GM12872 (cell line): ENCODE data around the gene AK8.

Source experiments
- TF ChIP-seq, protein P1 (sequence below): IDR thresholded peaks from 3 replicates; pipeline ENCODE4 v1.5.1; 2011; ENCODE audit warnings: low read depth, mild to moderate bottlenecking, low read length, moderate library complexity; ENCODE audit not compliant: insufficient read depth

AK8 gene

DNA sequence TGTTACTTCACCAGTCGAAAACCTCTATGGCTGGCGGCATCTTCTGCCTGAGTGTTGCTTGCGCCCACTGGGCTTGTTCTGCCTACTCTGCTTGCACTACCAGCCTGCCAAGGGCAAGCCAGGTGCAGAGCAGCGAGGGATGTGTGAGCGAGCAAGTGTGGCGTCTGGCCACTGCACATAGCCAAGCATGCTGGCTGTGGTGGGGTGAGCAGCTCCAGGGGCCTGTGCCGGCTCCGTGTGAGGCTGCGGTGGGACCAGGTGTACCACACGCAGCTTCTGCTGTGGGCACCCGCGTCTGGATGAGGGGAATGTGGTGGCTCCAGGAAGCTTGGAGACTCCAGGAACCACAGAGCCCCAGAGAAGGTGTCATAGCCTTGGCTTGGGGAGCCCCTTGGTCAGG is 156.4 kb downstream of the AK8 start:
- TF ChIP-seq, protein P1, sequence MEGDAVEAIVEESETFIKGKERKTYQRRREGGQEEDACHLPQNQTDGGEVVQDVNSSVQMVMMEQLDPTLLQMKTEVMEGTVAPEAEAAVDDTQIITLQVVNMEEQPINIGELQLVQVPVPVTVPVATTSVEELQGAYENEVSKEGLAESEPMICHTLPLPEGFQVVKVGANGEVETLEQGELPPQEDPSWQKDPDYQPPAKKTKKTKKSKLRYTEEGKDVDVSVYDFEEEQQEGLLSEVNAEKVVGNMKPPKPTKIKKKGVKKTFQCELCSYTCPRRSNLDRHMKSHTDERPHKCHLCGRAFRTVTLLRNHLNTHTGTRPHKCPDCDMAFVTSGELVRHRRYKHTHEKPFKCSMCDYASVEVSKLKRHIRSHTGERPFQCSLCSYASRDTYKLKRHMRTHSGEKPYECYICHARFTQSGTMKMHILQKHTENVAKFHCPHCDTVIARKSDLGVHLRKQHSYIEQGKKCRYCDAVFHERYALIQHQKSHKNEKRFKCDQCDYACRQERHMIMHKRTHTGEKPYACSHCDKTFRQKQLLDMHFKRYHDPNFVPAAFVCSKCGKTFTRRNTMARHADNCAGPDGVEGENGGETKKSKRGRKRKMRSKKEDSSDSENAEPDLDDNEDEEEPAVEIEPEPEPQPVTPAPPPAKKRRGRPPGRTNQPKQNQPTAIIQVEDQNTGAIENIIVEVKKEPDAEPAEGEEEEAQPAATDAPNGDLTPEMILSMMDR = no peak

DNA sequence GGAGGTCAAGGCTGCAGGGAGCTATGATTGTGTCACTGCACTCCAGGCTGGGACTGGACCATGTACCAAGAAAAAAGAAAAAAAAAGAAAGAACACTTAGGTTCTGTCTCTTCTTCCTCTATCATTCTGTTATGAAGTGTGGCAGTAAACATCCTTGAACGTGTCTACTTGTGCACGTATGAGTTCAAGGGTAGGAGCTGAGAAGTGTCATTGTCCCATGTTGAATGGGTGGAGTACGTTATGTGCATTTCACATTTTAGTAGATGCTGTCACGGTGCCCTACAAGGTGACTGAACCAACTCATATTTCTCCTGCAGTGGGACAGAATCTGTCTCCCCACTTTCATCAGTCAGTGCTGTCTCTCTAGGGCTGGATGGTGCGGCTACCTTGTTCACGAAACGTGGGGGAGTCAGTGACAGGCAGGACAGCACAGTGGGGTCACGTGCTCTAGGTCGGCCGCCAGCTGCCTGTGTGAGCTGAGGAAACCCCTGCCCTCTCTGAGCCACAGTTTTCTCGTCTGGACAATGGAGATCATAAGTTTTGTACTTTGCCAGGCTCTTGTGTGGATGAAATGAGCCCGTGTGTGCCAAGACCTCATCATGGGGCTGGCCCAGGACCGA is 160.6 kb downstream of the AK8 start:
- TF ChIP-seq, protein P1 = no peak

DNA sequence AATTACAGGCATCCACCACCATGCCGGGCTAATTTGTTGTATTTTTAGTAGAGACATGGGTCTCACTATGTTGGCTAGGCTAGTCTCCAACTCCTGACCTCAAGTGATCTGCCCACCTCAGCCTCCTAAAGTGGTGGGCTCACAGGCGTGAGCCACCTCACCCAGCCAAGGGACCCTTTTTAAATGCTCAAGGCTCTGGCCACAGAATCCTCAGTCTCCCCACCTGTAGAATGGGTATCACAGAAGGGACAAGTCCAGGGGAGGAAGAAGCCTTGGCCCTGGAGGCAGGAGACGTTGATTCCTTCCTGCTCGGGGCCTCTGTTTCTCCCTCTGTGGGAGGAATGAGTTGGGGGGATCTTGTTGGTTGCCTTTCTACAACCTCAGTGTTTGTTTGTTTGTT is 162.1 kb downstream of the AK8 start:
- TF ChIP-seq, protein P1 = no peak

DNA sequence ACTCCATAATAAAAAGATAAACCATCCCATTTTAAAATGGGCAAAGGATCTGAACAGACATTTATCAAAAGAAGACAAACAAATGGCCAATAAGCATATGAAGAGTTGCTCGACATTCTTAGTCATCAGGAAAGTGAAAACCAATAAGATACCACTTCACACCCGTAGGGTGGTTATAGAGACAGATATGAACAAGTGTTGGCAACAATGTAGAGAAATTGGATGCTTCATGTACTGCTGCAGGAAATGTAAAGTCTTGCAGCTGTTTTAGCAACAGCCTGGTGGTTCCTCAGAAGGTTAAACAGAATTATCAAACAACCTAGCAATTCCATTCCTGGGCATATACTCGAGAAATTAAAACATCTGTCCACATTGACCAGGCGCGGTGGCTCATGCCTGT is 165.3 kb downstream of the AK8 start:
- TF ChIP-seq, protein P1 = no peak

DNA sequence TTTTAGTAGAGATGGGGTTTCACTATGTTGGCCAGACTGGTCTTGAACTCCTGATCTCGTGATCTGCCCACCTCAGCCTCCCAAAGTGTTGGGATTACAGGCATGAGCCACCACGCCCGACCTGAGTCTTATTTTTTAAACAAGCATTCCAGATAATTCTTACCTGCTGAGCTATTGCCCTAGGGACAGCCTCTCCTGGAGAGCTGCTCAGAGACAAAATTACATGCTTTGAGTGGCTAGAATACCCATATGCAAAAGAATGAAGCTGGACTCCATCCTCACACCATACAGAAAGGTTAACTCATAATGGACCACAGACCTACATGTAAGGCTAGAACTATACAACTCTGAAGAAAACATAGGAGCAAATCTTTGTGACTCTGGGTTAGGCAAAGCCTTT is 166.2 kb downstream of the AK8 start:
- TF ChIP-seq, protein P1 = no peak

DNA sequence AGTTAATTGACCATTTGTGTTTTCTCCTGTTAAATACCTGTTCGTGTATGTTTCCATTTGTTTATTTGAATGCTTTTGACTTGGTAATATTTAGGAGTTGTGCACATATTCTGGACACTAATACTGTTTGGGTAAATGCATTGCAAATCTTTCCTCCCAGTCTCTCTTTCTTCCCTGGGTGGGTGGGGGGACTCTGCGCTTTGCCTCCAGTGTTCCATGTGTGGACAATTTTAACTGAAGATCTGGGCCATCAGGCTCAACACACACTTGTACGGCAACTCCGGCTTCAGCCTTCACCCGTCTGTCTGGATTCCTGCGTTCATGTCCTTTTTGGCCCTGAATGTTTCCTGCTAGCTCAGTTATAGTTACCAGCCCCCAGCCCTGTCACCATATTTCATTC is 167.8 kb downstream of the AK8 start:
- TF ChIP-seq, protein P1 = no peak

DNA sequence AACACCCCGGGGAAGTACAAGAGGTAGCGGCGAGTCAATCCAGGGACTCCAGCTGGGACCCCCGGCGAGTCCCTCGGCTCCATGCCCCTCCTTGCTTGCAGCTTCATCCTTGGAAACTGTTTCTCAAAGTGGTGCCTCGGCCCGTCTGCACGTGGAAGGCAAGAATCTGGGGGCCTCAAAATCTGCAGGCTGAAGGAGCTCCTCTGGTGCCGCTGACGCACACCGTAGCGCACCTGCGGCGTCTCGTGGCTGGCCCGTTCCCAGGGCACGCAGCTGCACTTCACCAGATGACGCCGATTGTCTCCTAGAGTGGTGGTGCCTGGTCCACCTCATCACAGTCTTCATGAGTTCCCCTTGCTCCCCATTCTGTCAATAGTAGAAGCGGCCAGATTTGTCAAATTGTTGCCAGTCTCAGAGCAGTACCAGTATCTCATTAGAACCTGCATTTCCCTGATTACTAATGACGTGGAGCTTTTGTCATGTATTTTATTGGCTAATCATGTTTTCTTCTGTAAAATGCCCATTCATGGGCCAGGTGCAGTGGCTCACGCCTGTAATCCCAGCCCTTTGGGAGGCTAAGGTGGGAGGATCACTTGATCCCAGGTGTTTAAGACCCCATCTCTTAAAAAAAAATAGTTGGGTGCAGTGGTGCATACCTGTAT is 169.2 kb downstream of the AK8 start:
- TF ChIP-seq, protein P1 = no peak
